HG02870 (cell line): ENCODE results near the gene MLANA.
"Not testable (repeated sequence)": the region's sequence is repeated elsewhere in the genome, so short reads cannot be mapped to it uniquely, and the experiment has no call there.

Experiments
- ATAC-seq: cut with Tn5 transposase; IDR thresholded peaks from one replicate; pipeline ENCODE4 v1.9.1; 2021; ENCODE audit warnings: mild to moderate bottlenecking, moderate library complexity; ENCODE audit not compliant: unreplicated experiment

MLANA gene

GRCh38 chr9:5869315-5870019 is 21.2 kb upstream of the MLANA start:
- no peak for ATAC-seq

GRCh38 chr9:5870020-5870339 is 20.7 kb upstream of the MLANA start:
- ATAC-seq = no peak

- ATAC-seq = no peak
These were observed 20.0 kb upstream of the MLANA start for GRCh38 chr9:5870691-5871090.

- ATAC-seq = no peak
These were observed 18.9 kb upstream of the MLANA start for GRCh38 chr9:5871785-5872184.

GRCh38 chr9:5872511-5872910 is 18.2 kb upstream of the MLANA start:
- no peak for ATAC-seq

- ATAC-seq = no peak
These were observed 17.2 kb upstream of the MLANA start for GRCh38 chr9:5873439-5873838.

- no peak for ATAC-seq
These were observed 16.6 kb upstream of the MLANA start for GRCh38 chr9:5874048-5874447.

GRCh38 chr9:5876026-5876425 is 14.7 kb upstream of the MLANA start:
- no peak for ATAC-seq

GRCh38 chr9:5876711-5877110 is 14.0 kb upstream of the MLANA start:
- ATAC-seq = no peak

GRCh38 chr9:5879419-5880181 is 11.1 kb upstream of the MLANA start:
- ATAC-seq = no peak

GRCh38 chr9:5882244-5883012 is 8.3 kb upstream of the MLANA start:
- ATAC-seq = not testable (repeated sequence)

- ATAC-seq = no peak
These were observed 6.5 kb upstream of the MLANA start for GRCh38 chr9:5884191-5884590.

- peak; percentile 95 for ATAC-seq
These were observed 4.4 kb upstream of the MLANA start for GRCh38 chr9:5886114-5886939.

- ATAC-seq = no peak
These were observed 1.9 kb downstream of the MLANA start for GRCh38 chr9:5892456-5893133.

- no peak for ATAC-seq
These were observed 2.4 kb downstream of the MLANA start for GRCh38 chr9:5893134-5893505.

- no peak for ATAC-seq
These were observed 3.0 kb downstream of the MLANA start for GRCh38 chr9:5893591-5894236.

- no peak for ATAC-seq
These were observed 3.7 kb downstream of the MLANA start for GRCh38 chr9:5894237-5894959.

- ATAC-seq = no peak
These were observed 5.1 kb downstream of the MLANA start for GRCh38 chr9:5895782-5896181.

- ATAC-seq = no peak
These were observed 6.2 kb downstream of the MLANA start for GRCh38 chr9:5896863-5897262.
